ENCODE data around the gene ITGB7.

The ITGB7 gene

DNA sequence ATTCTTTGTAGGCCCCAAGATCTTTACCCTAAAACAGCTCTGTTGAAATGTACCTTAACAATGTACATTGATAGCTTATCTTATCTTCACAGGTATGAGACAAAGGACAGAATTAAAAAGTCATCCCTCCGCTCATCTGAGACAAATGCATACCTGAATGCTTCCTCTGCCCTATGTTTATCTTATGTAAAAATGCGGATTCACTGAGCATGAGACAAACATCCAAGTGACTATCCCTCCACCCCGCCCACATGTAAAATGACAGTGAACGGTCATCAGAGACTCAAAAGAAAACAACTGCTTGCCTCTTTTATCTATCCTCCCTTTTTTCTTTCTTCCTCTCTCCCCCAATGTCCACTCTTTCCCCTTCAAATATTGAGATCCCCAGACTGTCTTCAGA, 63.7 kb downstream of the ITGB7 start:
- DNase-seq (ENCODE audit: low read depth), result no peak

Measured in non-pigmented ciliary epithelial cell (primary cell).